WTC11 (cell line): Measurements from ENCODE around the gene BMP10. TPM values are rescaled to one million over a fixed set of nuclear protein-coding genes. Genes with fewer than 3 reads are reported as not detected.

Experiments used
- ATAC-seq: fragments of 200-7000 bp; cut with Tn5 transposase; 2 replicates; pipeline ENCODE4 v1.10.0; 2021; ENCODE audit warnings: mild to moderate bottlenecking, moderate library complexity
- CTCF ChIA-PET: fragments of 300-600 bp; sonication (Branson Sonifier 250); formaldehyde crosslinking; loops from one replicate; lab custom pipeline; 2021; ENCODE audit warnings: antibody characterized with exemption; lab: Charles Lee
- POLR2A ChIA-PET: fragments of 350-600 bp; sonication (Branson Sonifier 250); formaldehyde crosslinking; loops from one replicate; lab custom pipeline; 2021; ENCODE audit warnings: antibody characterized with exemption; lab: Charles Lee
- DNase-seq: peaks from one replicate; pipeline ENCODE4 v3.0.0; 2021; ENCODE audit warnings: low spot score
- H3K27ac Mint-ChIP-seq: 2 replicates; pipeline ENCODE4 v1.8.0; 2021; ENCODE audit warnings: mixed read lengths
- H3K27me3 Mint-ChIP-seq: 2 replicates; pipeline ENCODE4 v1.8.0; 2021; ENCODE audit warnings: low read depth, mild to moderate bottlenecking, moderate library complexity, mixed read lengths
- H3K36me3 Mint-ChIP-seq: 2 replicates; pipeline ENCODE4 v1.8.0; 2021; ENCODE audit warnings: mixed read lengths
- H3K4me1 Mint-ChIP-seq: 2 replicates; pipeline ENCODE4 v1.8.0; 2022; ENCODE audit warnings: mixed read lengths
- H3K4me3 Mint-ChIP-seq: 2 replicates; pipeline ENCODE4 v1.8.0; 2021; ENCODE audit warnings: mild to moderate bottlenecking, moderate library complexity, mixed read lengths
- H3K9me3 Mint-ChIP-seq: 2 replicates; pipeline ENCODE4 v1.8.0; 2021; ENCODE audit warnings: mixed read lengths
- GABPB1 ChIP-seq: sonication (generic); formaldehyde crosslinking; IDR thresholded peaks from 2 replicates; pipeline ENCODE4 v1.8.1; 2023; ENCODE audit warnings: mild to moderate bottlenecking, missing genetic modification reagents
- GTF2I ChIP-seq: fragments of 250-450 bp; sonication (Bioruptor Pico); conservative IDR thresholded peaks from 2 replicates; pipeline ENCODE4 v1.4.0; 2021; ENCODE audit warnings: mild to moderate bottlenecking
- MYBL2 ChIP-seq: sonication (generic); formaldehyde crosslinking; IDR thresholded peaks from 2 replicates; pipeline ENCODE4 v1.8.1; 2023; ENCODE audit warnings: mild to moderate bottlenecking, moderate library complexity, missing genetic modification reagents
- PRRX2 ChIP-seq: fragments of 250-450 bp; sonication (Bioruptor Pico); IDR thresholded peaks from 2 replicates; pipeline ENCODE4 v1.8.0; 2021; ENCODE audit warnings: mild to moderate bottlenecking
- SOX15 ChIP-seq: fragments of 250-450 bp; sonication (Bioruptor Pico); IDR thresholded peaks from 2 replicates; pipeline ENCODE4 v1.9.0; 2021; ENCODE audit warnings: mild to moderate bottlenecking
- total RNA-seq: library from RNA; stranded (reverse); gene quantifications from 3 replicates; pipeline ENCODE4 v1.2.3, GENCODE V29; 2021
- TF ChIP-seq, protein P1 (sequence below): fragments of 250-450 bp; sonication (Bioruptor Pico); conservative IDR thresholded peaks from 2 replicates; pipeline ENCODE4 v1.9.0; 2021; ENCODE audit warnings: mild to moderate bottlenecking
- TF ChIP-seq, protein P2 (sequence below): fragments of 200-600 bp; IDR thresholded peaks from 2 replicates; pipeline ENCODE4 v1.8.0; 2022; ENCODE audit warnings: antibody characterized with exemption
- TF ChIP-seq, protein P3 (sequence below): sonication (generic); formaldehyde crosslinking; IDR thresholded peaks from 2 replicates; pipeline ENCODE4 v1.8.1; 2022; ENCODE audit warnings: mild to moderate bottlenecking, moderate library complexity, missing genetic modification reagents
- TF ChIP-seq, protein P4 (sequence below): sonication (generic); formaldehyde crosslinking; IDR thresholded peaks from 2 replicates; pipeline ENCODE4 v1.8.0; 2022; ENCODE audit warnings: missing genetic modification reagents
- TF ChIP-seq, protein P5 (sequence below): sonication (generic); formaldehyde crosslinking; IDR thresholded peaks from 2 replicates; pipeline ENCODE4 v1.8.1; 2022; ENCODE audit warnings: low read depth, missing genetic modification reagents, borderline replicate concordance
- TF ChIP-seq, protein P6 (sequence below): fragments of 250-450 bp; sonication (Bioruptor Pico); IDR thresholded peaks from 2 replicates; pipeline ENCODE4 v1.9.0; 2021; ENCODE audit warnings: moderate library complexity, mild to moderate bottlenecking, inconsistent platforms, borderline replicate concordance
- TF ChIP-seq, protein P7 (sequence below): sonication (generic); formaldehyde crosslinking; IDR thresholded peaks from 2 replicates; pipeline ENCODE4 v1.8.1; 2023; ENCODE audit warnings: mild to moderate bottlenecking, missing genetic modification reagents
- TF ChIP-seq, protein P8 (sequence below): fragments of 250-450 bp; sonication (Bioruptor Pico); IDR thresholded peaks from 2 replicates; pipeline ENCODE4 v1.9.0; 2021; ENCODE audit warnings: mild to moderate bottlenecking

Gene BMP10
- total RNA-seq, 1 experiment from 2014 or later, result not detected

DNA sequence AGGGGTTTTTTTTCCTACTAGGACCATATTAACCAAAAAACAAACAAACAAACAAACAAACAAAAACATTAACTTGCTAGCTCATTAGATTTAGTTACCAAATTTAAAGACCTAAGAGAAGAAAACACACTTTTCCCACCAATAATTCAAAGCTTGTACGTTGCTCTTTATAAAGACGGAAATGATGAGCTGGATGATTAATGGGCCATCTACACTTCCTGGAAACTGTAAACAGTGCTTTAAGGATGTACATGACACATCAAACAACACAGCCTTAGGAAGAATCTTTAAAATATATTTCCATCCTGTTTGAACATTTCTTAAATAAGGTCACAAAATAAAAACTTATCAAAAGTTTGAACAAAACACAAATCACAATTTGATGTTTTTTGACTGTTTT lies 982 bp downstream of the BMP10 start (continued):
- TF ChIP-seq, protein P1, sequence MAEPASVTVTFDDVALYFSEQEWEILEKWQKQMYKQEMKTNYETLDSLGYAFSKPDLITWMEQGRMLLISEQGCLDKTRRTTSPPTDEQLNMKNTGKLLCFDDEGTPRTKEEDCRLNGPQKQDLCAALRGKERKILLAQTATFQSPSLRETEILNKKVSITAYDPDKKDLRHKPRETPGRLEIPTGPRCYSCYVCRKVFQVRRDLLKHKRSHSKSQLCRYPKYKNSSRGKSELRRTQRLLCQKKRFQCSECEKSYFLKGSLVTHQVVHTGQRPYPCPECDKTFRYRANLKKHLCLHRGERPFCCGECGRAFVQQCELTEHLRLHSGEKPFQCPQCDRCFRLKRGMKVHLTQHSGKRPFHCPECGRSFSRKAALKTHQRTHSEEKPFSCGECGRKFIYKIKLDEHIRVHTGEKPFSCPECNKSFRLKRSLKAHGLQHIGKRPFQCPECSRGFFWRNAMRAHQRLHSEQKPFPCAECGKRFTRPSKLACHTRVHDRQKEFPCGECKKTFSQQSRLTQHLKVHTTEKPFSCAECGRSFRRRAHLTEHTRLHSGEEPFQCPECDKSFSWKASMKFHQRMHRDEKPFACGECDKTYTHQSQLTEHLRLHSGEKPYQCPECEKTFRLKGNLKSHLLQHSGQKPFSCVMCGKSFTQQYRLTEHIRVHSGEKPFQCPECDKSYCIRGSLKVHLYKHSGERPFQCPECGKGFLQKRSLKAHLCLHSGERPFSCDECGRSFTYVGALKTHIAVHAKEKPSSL, result no peak
- TF ChIP-seq, protein P2, sequence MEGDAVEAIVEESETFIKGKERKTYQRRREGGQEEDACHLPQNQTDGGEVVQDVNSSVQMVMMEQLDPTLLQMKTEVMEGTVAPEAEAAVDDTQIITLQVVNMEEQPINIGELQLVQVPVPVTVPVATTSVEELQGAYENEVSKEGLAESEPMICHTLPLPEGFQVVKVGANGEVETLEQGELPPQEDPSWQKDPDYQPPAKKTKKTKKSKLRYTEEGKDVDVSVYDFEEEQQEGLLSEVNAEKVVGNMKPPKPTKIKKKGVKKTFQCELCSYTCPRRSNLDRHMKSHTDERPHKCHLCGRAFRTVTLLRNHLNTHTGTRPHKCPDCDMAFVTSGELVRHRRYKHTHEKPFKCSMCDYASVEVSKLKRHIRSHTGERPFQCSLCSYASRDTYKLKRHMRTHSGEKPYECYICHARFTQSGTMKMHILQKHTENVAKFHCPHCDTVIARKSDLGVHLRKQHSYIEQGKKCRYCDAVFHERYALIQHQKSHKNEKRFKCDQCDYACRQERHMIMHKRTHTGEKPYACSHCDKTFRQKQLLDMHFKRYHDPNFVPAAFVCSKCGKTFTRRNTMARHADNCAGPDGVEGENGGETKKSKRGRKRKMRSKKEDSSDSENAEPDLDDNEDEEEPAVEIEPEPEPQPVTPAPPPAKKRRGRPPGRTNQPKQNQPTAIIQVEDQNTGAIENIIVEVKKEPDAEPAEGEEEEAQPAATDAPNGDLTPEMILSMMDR, result no peak
- TF ChIP-seq GABPB1, result no peak
- TF ChIP-seq, protein P3, sequence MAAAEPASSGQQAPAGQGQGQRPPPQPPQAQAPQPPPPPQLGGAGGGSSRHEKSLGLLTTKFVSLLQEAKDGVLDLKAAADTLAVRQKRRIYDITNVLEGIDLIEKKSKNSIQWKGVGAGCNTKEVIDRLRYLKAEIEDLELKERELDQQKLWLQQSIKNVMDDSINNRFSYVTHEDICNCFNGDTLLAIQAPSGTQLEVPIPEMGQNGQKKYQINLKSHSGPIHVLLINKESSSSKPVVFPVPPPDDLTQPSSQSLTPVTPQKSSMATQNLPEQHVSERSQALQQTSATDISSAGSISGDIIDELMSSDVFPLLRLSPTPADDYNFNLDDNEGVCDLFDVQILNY, result no peak
- TF ChIP-seq, protein P4, sequence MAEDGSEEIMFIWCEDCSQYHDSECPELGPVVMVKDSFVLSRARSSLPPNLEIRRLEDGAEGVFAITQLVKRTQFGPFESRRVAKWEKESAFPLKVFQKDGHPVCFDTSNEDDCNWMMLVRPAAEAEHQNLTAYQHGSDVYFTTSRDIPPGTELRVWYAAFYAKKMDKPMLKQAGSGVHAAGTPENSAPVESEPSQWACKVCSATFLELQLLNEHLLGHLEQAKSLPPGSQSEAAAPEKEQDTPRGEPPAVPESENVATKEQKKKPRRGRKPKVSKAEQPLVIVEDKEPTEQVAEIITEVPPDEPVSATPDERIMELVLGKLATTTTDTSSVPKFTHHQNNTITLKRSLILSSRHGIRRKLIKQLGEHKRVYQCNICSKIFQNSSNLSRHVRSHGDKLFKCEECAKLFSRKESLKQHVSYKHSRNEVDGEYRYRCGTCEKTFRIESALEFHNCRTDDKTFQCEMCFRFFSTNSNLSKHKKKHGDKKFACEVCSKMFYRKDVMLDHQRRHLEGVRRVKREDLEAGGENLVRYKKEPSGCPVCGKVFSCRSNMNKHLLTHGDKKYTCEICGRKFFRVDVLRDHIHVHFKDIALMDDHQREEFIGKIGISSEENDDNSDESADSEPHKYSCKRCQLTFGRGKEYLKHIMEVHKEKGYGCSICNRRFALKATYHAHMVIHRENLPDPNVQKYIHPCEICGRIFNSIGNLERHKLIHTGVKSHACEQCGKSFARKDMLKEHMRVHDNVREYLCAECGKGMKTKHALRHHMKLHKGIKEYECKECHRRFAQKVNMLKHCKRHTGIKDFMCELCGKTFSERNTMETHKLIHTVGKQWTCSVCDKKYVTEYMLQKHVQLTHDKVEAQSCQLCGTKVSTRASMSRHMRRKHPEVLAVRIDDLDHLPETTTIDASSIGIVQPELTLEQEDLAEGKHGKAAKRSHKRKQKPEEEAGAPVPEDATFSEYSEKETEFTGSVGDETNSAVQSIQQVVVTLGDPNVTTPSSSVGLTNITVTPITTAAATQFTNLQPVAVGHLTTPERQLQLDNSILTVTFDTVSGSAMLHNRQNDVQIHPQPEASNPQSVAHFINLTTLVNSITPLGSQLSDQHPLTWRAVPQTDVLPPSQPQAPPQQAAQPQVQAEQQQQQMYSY (CRISPR knock-in tag), result no peak

DNA sequence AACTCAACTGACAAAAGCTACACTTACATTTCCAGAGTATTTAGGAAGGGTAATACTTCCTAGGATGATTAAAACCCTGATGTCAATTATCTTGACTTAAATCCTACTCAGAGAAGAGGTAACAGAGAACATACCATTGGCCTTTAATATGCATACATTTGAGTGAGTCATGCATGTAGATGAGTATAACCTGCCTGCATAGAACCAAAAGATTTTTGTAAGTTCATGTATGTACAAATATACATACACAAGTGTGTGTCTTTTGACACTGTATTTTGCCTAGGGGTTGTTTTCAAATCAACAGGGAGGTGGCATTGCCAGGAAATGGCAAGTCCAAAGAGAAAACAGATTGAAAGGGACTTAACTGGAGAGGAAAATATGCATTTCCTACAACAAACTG lies 6.1 kb downstream of the BMP10 start:
- H3K4me1 Mint-ChIP-seq, result peaks cover 14% of the 10 kb centered on the region
- peaks cover 3% of the 10 kb centered on the region; the same call in 1 of the 2 replicates for H3K27me3 Mint-ChIP-seq
- TF ChIP-seq, protein P5, sequence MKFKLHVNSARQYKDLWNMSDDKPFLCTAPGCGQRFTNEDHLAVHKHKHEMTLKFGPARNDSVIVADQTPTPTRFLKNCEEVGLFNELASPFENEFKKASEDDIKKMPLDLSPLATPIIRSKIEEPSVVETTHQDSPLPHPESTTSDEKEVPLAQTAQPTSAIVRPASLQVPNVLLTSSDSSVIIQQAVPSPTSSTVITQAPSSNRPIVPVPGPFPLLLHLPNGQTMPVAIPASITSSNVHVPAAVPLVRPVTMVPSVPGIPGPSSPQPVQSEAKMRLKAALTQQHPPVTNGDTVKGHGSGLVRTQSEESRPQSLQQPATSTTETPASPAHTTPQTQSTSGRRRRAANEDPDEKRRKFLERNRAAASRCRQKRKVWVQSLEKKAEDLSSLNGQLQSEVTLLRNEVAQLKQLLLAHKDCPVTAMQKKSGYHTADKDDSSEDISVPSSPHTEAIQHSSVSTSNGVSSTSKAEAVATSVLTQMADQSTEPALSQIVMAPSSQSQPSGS, result no peak
- TF ChIP-seq SOX15 (CRISPR knock-in tag), result no peak
- no peak for TF ChIP-seq GTF2I (CRISPR knock-in tag)
- no peak for TF ChIP-seq PRRX2 (CRISPR knock-in tag)
- TF ChIP-seq, protein P6, sequence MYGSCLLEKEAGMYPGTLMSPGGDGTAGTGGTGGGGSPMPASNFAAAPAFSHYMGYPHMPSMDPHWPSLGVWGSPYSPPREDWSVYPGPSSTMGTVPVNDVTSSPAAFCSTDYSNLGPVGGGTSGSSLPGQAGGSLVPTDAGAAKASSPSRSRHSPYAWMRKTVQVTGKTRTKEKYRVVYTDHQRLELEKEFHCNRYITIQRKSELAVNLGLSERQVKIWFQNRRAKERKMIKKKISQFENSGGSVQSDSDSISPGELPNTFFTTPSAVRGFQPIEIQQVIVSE (CRISPR knock-in tag), result no peak
- TF ChIP-seq, protein P7, sequence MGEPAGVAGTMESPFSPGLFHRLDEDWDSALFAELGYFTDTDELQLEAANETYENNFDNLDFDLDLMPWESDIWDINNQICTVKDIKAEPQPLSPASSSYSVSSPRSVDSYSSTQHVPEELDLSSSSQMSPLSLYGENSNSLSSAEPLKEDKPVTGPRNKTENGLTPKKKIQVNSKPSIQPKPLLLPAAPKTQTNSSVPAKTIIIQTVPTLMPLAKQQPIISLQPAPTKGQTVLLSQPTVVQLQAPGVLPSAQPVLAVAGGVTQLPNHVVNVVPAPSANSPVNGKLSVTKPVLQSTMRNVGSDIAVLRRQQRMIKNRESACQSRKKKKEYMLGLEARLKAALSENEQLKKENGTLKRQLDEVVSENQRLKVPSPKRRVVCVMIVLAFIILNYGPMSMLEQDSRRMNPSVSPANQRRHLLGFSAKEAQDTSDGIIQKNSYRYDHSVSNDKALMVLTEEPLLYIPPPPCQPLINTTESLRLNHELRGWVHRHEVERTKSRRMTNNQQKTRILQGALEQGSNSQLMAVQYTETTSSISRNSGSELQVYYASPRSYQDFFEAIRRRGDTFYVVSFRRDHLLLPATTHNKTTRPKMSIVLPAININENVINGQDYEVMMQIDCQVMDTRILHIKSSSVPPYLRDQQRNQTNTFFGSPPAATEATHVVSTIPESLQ (CRISPR knock-in tag), result no peak
- no peak for TF ChIP-seq MYBL2 (CRISPR knock-in tag)
- TF ChIP-seq, protein P8, sequence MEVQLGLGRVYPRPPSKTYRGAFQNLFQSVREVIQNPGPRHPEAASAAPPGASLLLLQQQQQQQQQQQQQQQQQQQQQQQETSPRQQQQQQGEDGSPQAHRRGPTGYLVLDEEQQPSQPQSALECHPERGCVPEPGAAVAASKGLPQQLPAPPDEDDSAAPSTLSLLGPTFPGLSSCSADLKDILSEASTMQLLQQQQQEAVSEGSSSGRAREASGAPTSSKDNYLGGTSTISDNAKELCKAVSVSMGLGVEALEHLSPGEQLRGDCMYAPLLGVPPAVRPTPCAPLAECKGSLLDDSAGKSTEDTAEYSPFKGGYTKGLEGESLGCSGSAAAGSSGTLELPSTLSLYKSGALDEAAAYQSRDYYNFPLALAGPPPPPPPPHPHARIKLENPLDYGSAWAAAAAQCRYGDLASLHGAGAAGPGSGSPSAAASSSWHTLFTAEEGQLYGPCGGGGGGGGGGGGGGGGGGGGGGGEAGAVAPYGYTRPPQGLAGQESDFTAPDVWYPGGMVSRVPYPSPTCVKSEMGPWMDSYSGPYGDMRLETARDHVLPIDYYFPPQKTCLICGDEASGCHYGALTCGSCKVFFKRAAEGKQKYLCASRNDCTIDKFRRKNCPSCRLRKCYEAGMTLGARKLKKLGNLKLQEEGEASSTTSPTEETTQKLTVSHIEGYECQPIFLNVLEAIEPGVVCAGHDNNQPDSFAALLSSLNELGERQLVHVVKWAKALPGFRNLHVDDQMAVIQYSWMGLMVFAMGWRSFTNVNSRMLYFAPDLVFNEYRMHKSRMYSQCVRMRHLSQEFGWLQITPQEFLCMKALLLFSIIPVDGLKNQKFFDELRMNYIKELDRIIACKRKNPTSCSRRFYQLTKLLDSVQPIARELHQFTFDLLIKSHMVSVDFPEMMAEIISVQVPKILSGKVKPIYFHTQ (CRISPR knock-in tag), result no peak
- no peak overlapping the region for H3K4me3 Mint-ChIP-seq
- ChIA-PET POLR2A (no interaction called here), CTCF (no interaction called here)
- ATAC-seq (no peak), DNase-seq (no peak)
- no peaks in the 10 kb centered on the region for H3K36me3 Mint-ChIP-seq
- H3K27ac Mint-ChIP-seq, result no peak overlapping the region
- H3K9me3 Mint-ChIP-seq, result no peaks in the 10 kb centered on the region
